DMS 273 treated with DMSO at 0.1 percent for 48 hours (cell line): ENCODE results near the gene SERINC5.
A peak's percentile ranks its signal among the peaks of the same experiment; 100 is the strongest.
"Not testable (repeated sequence)": the region's sequence is repeated elsewhere in the genome, so short reads cannot be mapped to it uniquely, and the experiment has no call there.

ENCODE experiments used
- DNase-seq: peaks from one replicate; lab custom pipeline; 2025; lab: John Stamatoyannopoulos, UW

SERINC5 gene

DNA sequence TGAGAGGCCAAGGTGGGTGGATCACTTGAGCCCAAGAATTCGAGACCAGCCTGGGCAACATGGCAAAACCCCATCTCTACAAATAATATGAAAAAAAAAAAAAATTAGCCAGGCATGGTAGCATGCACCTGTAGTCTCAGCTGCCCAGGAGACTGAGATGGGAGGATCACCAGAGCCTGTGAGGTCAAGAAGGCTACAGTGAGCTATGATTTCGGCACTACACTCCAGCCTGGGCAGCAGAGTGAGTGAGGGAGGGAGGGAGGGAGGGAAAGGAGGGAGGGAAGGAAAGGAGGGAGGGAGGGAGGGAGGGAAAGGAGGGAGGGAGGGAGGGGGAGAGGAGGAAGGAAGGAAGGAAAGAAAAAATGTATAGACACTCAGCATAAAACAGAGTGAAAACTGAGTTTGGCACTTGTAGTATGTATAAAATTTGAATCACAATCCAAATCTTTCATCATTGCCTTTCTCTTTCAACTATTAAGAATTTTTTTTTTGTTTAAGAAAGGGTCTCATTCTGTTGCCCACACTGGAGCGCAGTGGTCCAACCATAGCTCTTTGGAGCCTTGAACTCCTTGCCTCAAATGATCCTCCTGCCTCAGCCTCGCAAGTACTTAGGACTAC, 27.8 kb downstream of the SERINC5 start:
- DNase-seq: no peak

DNA sequence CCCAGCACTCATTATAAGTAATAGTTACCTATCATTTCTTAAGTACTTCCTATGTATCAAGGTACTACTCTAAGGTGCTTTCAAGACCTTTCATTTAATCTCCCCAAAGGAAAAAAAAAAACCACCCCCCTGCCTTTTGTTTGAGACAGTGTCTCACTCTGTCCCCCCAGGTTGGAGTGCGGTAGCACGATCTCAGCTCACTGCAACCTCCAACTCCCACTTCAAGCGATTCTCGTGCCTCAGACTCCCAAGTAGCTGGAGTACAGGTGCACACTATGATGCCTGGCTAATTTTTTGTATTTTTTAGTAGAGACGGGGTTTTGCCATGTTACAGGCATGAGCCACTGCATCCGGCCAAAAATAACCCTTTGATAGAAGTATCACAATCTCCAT, 29.9 kb downstream of the SERINC5 start:
- DNase-seq: no peak

DNA sequence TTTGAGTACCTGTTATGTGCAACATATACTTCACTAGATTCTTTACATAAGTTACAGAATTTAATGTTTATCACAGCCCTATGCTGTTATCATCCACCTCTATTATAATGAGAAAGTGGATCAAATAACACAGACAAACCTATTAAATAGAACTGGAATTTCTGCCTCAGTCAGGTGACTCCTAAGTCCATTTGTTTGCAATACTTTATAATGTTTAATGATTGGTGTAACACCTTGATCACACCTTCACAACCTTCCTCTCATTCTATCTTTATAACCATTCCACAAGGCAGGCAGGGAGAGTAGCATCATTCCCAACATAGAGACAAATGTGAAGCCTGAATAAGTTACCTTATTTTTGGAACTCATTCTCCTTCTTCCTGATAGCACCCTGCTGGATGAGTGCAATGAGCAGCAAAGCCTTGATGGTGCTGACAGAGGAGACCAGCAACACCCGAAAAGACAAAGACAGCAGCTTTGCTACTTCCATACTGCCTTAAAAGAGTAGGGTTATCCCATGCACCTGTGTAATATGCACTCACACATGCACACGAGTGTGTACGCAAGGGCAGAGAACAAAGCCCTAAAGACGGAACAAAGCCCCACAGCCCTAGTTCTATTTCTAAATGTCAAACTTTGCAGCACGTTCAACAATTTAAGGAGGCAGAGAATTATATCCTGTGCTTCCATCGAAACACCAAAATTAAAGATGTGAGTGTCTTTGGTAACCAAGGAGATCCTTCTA, 30.5 kb downstream of the SERINC5 start:
- DNase-seq: no peak

DNA sequence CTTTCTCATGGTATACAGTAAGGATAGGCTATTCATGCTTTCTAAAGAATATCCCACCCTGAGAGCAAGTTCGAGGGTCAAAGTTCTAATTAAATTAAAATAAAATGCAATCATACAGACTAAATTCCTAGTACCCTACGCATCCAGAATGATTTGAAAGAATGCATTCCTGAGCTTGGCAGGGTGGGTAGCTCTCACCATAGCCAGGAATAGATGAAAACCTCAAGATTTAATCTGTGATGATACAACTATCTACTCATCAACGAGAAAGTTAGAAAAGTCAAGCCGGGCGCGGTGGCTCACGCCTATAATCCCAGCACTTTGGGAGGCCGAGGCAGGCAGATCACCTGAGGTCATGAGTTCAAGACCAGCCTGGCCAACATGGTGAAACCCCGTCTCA, 32.3 kb downstream of the SERINC5 start:
- DNase-seq: no peak

DNA sequence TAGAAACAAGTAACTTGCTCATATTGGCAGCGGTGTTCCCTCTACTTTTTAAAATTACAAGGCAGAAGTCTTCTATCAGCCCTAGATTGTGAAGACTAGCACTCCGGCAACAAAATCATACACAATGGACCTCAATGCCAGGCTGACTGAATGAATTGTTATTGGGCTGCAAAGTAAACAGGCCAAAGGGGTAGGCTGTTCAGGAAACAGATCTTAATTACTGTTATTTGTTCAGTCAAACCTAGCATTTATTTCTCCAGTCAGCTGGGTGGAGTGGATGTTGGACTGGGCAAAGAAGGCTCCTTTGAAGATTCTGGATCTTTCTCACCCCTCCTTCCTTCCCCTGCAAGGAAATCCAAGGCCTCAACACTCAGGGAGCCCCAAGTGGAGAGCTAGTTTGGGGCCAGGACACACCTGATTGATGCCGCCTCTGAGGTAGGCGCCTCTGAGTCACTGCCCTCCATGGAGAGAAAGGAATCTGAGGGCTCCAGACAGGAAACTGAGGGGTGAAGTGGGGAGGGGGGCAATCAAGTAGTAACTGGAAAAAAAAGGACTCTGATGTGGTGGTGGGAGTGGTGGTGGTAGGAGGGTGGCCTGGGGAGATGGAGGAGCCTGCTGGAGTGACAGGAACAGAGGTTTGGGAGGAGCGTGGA, 35.5 kb downstream of the SERINC5 start:
- no peak for DNase-seq

DNA sequence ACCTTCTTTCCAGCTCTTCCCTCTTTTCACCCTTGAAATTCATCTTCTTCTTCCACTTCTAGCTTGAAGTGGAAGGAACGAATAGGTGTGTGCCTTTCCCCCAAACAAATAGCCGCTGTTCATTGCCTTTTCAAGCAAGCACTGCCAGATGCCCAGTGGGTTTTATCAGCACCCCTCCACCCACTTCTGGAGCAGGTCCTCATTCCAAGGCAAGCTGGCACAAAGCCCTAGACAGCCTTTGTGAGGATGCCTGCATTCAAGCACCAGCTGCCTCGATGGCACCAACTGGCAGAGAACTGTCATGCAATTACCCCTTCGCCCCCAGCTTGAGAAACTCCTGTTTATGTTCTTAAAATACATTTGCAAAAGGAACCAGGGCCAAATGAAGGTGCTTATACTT, 36.5 kb downstream of the SERINC5 start:
- peak; percentile 10 for DNase-seq

DNA sequence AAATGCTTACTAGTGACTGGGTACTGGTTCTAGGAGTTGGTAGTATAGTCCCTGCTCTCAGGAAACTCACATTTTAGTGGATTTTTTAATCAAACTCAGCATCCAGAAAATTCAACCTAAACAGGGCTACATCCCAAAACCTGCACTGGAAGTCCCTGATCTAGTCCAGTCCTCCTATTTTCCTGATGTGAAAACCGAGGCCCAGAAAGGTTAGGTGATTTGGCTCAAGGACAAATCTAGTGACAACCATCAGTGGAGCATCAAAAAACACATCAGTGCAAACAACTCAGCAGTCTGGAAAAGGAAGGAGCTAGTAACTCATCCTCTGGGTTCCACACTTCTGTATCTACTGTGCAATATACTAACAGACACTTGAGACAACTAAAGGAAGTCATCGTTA, 38.2 kb downstream of the SERINC5 start:
- DNase-seq: no peak

DNA sequence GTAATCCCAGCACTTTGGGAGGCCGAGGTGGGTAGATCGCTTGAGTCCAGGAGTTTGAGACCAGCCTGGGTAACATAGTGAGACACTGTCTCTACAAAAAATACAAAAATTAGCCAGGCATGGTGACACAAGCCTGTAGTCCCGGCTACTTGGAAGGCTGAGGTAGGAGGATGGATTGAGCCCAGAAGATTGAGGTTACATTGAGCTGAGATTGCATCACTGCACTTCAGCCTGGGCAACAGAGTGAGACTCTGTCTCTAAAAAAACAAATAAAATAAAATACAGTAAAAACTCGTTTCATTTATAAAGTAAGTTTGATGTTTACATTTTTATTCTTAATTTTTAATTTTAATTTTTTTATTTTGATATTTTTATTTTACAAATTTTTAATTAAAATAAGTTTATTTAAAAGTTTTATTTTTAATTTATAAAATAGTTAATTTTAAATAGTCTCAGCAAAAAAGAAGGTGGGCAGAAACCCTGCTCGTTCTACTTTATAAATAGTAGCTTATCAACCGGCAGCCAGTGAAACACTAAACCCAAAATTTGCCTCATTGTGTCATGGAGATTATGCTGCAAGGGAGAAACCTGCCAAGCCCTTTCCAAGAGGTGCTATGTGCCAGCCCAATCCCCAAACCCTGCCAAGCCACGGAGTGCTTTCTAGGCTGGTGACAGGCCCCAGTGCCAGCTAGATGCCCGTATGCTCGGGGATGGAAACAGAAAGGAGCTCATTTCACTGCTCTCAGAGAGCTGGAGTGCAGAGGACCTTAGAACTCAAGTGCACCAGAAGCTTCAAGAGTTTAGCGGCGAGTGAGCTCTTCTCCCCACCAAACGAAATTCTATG, 38.9 kb downstream of the SERINC5 start:
- DNase-seq: peak; percentile 39

DNA sequence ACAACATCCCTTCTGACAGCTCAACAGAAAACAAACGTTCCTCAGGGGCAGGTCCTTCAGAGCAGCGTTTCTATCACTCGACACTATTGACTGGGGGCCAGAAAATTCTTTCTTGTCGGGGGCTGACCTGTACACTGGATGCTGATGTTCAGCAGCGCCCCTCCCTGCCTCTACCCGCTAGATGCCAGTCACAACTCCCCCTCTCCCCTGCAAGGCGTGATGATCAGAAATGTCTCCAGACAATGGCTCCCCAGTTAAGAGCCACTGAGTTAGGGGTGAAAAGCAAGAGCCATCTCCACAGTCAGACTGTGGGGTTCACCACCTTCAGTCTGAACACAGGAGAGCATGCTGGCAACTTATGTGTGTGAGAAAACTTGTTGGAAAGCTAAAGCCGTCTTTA, 39.8 kb downstream of the SERINC5 start:
- no peak for DNase-seq

DNA sequence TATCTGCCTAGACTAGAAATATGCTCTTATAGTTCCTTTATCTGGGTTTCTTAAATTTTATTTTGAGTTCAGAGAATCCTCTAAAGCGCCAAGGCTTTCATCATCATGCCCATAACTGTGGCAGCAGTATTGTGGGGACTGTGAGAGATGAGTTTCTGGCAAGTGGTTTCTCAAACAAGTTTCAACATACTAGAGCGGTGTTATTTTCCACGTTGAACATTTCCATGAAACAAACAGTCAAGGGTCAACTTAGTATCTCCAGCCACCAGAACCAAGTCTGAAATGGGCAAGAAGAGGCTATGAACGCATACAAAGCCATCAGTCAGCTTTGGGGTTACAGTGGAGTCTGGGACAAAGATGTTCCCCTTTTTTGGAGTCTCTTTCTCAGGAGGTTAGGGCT, 40.3 kb downstream of the SERINC5 start:
- DNase-seq: no peak

DNA sequence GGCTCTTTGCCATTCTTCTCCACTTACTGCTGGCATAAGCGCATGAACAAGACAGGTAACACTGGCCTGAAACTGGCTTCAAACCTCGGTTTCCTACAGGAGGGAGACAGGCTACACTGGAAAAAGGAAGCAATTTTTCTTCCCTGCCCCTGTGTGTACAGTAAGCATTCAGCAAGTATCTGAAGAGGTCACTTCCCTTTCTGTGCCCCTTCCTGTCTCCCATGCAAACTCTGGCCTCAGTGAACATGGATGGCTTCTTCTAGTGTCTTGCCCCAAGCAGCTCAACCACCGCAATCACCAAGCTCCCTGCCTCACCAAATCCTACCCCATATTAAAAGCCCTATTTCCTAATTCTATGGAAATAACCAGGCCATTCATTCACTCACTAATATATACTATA, 42.4 kb downstream of the SERINC5 start:
- no peak for DNase-seq

DNA sequence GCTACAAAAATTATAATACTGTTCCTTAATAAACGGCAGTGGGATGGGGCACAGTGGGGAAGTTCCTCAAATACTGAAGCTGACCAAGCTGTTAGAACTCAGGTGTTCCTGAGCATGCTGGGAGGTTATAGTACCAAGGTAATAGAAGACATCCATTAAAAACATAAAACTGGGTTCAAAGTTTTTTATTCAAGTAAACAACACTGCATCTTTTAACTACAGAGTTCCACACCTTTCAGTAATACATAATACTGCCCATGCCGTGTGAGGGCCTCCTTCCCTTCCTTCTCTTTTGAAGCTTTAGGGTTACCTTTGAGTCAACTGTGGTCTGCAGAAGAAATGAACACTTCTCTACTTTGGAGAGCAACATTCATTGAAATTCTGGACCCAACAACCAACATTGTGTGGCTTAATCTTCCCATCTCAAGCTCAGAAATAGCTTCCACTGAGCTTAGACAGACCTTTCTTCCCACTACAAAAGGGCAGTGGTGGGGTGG, 43.6 kb downstream of the SERINC5 start:
- no peak for DNase-seq

DNA sequence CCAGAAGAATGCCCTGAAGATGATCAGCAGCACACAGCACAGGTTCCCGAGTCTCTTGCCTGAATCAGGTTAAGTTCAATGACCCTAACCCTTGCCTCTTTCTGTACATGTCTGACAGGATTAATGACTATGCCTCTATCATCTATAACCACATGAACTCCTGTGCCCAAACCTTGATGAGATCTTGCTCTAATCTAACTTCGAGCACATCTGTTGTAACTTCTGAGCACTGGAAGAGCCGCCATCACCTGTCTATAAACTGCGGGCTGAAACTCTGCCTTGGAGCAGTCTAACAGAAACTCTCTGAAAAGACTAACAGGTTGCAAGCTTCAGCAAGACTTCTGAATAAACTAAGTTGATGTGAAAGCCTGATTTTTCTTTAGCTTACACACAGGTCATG, 44.5 kb downstream of the SERINC5 start:
- no peak for DNase-seq

DNA sequence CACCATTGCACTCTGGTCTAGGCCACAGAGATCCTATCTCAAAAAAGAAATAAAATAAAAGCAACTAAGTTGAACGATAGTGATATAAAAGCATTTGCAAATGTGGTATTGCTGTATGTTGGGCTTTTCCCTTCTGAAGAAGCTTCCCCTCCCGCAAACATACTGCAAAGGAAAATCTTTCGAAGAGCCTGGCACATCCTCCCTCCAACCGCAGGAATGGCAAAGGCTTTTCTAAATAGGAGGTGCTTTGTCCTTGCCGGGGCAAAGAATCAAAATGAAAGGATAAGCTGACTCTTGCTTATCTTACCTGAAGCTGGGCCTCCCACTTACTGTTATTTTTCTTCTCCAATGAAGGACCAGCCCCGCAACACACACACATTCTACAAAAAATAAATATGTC, 45.8 kb downstream of the SERINC5 start:
- DNase-seq: no peak

DNA sequence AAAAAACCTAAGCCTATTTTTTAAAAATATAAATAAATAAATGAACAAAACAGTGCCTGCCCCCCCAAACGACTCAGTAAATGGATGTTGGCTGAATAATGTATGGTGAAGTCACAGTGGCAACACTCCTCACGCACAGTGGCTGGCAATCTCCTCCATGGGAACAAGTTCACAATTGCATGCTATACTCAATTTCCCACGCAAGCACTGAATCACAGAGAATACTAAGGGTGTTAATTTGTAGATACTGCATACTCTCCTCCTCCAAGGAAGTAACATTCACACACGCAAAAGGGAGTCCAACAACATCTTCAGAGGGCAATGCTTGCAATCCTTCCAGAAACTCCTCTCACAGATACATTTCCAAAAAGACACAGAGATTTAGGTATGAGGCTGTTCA, 47.5 kb downstream of the SERINC5 start:
- no peak for DNase-seq

DNA sequence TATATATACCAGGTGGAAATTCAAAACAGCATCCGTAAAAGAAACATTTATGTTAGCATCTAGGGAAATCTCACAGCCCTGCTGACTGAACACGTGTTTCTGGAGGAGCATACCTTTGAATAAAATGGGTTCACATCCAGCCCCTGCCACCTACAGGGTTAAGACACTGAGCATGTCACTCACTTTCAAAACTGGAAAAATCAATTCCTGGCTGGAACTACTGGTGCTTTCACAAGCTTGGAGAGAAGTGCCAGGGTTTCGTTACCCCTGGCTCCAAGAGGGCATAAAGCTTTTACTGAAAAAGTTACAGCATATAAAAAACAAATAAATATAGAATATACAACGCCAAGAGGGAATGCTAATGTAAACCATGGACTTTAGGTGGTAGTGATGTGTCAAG, 48.0 kb downstream of the SERINC5 start:
- no peak for DNase-seq

DNA sequence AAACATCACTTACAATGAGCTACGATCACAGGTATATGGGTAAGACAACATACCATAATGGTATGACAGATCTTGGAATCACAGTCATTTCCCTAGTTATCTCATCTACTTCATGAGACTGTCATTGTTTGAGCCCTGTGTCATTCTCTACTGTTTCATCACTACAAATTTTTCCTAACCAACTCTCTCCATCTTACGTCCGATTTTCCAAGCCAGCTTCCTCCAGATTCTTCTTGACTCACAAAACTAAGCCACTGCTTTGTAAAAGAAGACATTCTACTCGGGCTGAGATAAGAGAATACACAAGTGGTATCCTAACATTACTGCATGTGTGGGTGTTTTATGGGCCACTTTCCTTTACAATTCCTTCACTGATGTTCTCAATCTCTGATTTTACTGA, 49.6 kb downstream of the SERINC5 start:
- no peak for DNase-seq

DNA sequence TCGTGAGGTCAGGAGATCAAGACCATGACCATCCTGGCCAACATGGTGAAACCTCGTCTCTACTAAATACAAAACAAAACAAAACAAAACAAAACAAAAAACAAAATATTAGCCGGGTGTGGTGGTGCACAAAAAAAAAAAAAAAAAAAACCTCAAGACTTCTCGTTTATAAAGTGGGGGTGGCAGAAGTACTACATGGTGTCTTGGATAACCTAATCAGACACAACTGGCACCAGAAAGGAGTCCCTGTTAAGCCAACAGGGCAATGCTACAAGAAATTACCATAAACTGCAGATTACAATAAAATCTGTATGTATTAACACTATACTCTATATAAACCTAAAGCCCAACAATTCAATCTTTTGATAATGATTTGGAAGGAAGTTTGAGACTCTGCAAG, 50.0 kb downstream of the SERINC5 start:
- no peak for DNase-seq

DNA sequence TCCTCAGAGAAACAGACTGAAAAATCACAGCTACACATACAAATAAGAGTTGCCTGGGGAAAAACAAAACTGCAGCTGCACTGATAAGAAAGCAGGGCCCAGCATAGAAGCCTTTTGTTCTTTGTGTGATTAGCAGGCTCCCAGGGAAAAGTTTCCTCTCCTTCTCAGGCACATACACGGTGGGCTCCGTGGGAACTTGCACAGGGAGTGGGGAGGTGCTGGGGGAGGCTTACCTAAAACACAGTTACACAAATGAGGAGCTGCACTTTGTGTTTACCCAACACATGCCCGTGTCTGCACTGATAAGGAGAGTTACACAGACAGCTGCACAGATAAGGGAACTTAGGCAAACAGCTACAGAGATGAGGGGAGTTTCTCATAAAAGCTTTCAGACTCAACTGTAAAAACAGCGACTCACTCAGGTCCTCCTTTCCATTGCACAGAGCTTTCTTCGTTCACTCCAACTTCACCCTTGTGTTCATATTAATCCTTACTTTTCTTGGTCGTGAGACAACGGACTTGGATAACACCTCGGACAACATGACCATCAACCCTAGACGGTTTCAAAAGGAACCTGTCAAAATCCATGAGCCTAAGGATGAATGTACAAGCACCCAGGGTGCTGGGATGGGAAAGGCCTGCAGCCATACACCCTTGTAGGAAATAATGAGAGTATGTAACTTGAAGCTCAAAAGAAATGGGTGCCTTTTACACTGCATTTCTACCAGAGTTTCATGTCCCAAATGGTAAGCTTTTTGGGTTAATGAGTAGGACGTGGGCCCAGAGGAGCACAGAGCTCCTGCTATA, 50.8 kb downstream of the SERINC5 start:
- DNase-seq: no peak

DNA sequence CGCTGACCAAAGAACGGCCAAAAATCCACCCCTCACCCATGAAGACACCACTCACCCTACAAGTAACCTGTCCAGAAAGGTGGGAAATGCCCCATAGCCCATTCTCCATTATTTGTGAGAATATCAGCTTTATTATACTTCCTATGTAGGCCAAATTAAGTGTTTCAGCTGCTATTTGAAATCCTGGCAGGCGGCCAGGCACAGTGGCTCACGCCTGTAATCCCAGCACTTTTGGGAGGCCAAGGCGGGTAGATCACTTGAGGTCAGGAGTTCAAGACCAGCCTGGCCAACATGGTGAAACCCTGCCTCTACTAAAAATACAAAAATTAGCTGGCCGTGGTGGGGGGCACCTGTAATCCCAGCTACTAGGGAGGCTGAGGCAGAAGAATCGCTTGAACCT, 54.1 kb downstream of the SERINC5 start:
- not testable (repeated sequence) for DNase-seq

DNA sequence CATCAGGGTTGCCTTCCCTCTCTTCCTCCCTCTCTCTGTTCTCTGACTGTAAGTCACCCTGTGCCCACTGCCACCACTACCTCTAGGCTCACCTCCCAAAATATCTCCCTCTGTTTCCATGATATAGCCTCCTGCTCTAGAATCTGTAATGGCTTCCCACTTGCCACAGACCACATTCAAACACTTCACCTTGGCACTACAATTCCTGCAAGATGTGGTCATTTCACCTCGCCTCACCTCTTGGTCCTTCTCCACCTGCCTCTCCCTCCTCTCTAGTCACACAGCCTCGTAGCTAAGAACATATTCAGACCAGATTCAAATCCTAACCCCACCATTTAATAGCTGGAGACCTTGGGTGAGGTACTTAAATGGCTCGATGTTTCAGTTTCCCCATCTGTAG, 56.9 kb downstream of the SERINC5 start:
- no peak for DNase-seq

DNA sequence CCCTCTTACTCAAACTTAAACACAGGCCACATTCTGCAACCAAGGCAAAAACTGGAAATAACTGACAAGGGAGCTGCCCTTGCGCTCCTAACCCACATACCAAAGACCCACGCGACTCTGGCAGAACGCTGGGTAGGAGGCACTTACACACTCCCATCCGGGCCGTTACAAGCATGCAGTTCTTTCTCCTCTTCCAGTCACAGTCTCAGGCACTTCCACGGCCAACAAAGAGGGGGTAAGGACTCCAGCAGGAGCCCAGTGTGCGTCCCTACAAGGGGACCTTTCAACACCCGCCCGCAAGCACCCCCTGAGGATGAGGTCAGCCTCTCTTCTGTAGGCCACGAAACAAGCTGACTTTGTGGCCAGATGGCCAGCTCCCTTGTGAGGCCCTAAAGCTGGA, 57.4 kb downstream of the SERINC5 start:
- no peak for DNase-seq
